Measurements from ENCODE around the gene SLC6A1. TPM values are rescaled to one million over a fixed set of nuclear protein-coding genes. Genes with fewer than 3 reads are reported as not detected.

Gene SLC6A1
- total RNA-seq, 1 experiment from 2014 or later = not detected

- Histone ChIP-seq H3K9ac (ENCODE audit: low read length) (no peak overlapping the region), H3K27ac (ENCODE audit: low read depth, low read length) (no peak overlapping the region), H3K36me3 (ENCODE audit: control insufficient read depth in 1 of 2, insufficient read depth in 2 of 2, low read length in 2 of 2) (no peaks in the 10 kb centered on the region), H3K9me3 (ENCODE audit: control insufficient read depth in 1 of 2, insufficient read depth in 1 of 2, low read depth in 1 of 2, low read length in 2 of 2) (no peaks in the 10 kb centered on the region), H3K4me2 (ENCODE audit: low read length) (no peak overlapping the region), H2AFZ (ENCODE audit: low read depth, low read length, poor library complexity, severe bottlenecking) (no peak overlapping the region), H4K20me1 (ENCODE audit: insufficient read depth) (no peaks in the 10 kb centered on the region), H3K4me3 (replicated peaks in 1 of 2; ENCODE audit: low read depth in 1 of 2, low read length in 2 of 2) (no peak overlapping the region), H3K4me1 (ENCODE audit: control insufficient read depth in 1 of 2, insufficient read depth in 2 of 2, low read length in 2 of 2) (no peaks in the 10 kb centered on the region), H3K27me3 (ENCODE audit: insufficient read depth, low read length) (peaks cover 28% of the 10 kb centered on the region), H3K9me2 (ENCODE audit: insufficient read depth) (no peaks in the 10 kb centered on the region), H3K79me2 (ENCODE audit: insufficient read depth, low read length) (no peaks in the 10 kb centered on the region)
- TF ChIP-seq, protein P1, sequence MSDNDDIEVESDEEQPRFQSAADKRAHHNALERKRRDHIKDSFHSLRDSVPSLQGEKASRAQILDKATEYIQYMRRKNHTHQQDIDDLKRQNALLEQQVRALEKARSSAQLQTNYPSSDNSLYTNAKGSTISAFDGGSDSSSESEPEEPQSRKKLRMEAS (IDR thresholded peaks at IDR 0.05) = no peak
- TF ChIP-seq JUND (IDR thresholded peaks at IDR 0.05) (no peak), EZH2phosphoT487 (IDR thresholded peaks at IDR 0.05; ENCODE audit: borderline replicate concordance) (no peak), CBX3 (IDR thresholded peaks at IDR 0.05; ENCODE audit: low read depth) (no peak), SRF (IDR thresholded peaks at IDR 0.05; ENCODE audit: low read depth) (no peak), REST (IDR thresholded peaks at IDR 0.05; ENCODE audit: low read depth) (no peak), EZH2 (IDR thresholded peaks at IDR 0.05) (no peak), CTCF (IDR thresholded peaks at IDR 0.05 in 2 of 3, conservative IDR thresholded peaks at IDR 0.05 in 1 of 3; ENCODE audit: borderline replicate concordance in 1 of 3, insufficient read depth in 1 of 3, low read depth in 2 of 3, low read length in 2 of 3) (no peak), YY1 (IDR thresholded peaks at IDR 0.05; ENCODE audit: extremely low read depth, insufficient replicate concordance, low read depth, low read length) (no peak)
- TF ChIP-seq, protein P2, sequence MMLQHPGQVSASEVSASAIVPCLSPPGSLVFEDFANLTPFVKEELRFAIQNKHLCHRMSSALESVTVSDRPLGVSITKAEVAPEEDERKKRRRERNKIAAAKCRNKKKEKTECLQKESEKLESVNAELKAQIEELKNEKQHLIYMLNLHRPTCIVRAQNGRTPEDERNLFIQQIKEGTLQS (IDR thresholded peaks at IDR 0.05) = no peak
- no TSS peak for BruUV-seq (replicated peaks)
- intact Hi-C loops (cut with micrococcal nuclease) = no loop called here
- ChIA-PET POLR2A (no interaction called here), CTCF (no interaction called here), RAD21 (ENCODE audit: low non-redundant PET in 1 of 2, low total read pairs in 2 of 2, uncharacterized antibody in 2 of 2, unreplicated experiment in 2 of 2) (no interaction called here)
- DNase-seq (ENCODE audit: low read depth, low spot score) (no peak), ATAC-seq (no peak)
These were observed 26.7 kb downstream of the SLC6A1 start for GRCh38 chr3:11019116-11019819.

Measured in HCT116 (cell line).